A673 (cell line): ENCODE measurements around the gene LUZP1.

Source experiments
- EZH2 ChIP-seq: fragments of 200-600 bp; sonication (generic); IDR thresholded peaks from 2 replicates; pipeline ENCODE4 v1.6.1; 2017; ENCODE audit warnings: borderline replicate concordance, low read depth, mild to moderate bottlenecking, mixed read lengths, antibody characterized with exemption, low read length; ENCODE audit not compliant: poor library complexity, severe bottlenecking
- TF ChIP-seq, protein P1 (sequence below): fragments of 300-800, 200-600 bp; sonication (generic); conservative IDR thresholded peaks from 2 replicates; pipeline ENCODE4 v1.5.1; 2017; ENCODE audit warnings: low read depth, mild to moderate bottlenecking, antibody characterized with exemption, low read length, moderate library complexity, mixed read lengths

DNA sequence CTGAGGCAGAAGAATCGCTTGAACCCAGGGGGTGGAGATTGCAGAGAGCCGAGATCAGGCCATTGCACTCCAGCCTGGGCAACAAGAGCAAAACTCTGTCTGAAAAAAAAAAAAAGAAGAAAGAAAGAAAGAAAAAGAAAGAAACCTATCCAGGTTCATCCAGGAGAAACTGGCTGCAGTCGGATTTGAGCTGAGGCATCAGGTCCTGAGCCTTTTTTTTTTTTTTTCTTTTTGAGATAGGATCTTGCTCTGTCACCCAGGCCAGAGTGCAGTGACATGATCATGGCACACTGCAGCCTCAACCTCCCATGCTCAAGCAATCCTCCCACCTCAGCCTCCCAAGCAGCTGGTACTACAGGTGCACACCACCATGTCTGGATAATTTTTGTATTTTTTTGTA is 22.5 kb upstream of the LUZP1 start:
- TF ChIP-seq, protein P1, sequence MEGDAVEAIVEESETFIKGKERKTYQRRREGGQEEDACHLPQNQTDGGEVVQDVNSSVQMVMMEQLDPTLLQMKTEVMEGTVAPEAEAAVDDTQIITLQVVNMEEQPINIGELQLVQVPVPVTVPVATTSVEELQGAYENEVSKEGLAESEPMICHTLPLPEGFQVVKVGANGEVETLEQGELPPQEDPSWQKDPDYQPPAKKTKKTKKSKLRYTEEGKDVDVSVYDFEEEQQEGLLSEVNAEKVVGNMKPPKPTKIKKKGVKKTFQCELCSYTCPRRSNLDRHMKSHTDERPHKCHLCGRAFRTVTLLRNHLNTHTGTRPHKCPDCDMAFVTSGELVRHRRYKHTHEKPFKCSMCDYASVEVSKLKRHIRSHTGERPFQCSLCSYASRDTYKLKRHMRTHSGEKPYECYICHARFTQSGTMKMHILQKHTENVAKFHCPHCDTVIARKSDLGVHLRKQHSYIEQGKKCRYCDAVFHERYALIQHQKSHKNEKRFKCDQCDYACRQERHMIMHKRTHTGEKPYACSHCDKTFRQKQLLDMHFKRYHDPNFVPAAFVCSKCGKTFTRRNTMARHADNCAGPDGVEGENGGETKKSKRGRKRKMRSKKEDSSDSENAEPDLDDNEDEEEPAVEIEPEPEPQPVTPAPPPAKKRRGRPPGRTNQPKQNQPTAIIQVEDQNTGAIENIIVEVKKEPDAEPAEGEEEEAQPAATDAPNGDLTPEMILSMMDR: no peak
- TF ChIP-seq EZH2: no peak
